ENCODE measurements around the gene MRM2.

MRM2 gene

DNA sequence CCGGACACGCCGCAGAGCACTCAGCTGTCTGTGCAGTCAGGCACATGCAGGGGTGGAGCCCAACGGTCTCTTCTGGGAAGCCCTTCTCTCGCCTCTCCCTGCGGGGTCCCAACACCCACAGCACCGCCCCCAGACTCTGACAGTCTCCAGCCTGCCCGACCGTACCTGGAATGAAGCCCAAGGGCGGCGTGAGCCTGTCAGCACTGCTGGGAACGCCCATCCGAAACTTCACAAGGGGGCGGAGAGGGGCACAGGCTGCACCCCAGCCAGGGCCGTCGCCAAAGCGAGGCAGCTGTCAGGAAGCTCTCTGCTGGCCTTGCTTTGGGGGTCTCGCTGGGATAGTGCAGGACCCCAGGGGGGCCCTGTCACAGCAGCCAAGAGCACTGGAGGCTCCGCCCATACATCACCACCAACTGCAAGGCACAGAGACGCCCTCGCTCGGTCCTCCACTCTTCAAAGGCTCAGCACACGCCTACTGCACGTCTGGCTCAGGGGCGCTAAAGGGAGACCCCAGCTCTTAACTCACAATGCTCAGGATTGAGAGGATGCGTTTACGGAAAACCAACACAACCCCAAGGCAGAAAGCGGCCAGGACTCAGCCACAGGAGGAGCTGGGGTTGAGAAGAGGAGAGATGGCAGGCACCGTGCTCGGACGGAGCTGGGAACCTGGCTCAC lies 40.2 kb downstream of the MRM2 start:
- no peak overlapping the region for H3K27ac ChIP-seq
- TF ChIP-seq, protein P1, sequence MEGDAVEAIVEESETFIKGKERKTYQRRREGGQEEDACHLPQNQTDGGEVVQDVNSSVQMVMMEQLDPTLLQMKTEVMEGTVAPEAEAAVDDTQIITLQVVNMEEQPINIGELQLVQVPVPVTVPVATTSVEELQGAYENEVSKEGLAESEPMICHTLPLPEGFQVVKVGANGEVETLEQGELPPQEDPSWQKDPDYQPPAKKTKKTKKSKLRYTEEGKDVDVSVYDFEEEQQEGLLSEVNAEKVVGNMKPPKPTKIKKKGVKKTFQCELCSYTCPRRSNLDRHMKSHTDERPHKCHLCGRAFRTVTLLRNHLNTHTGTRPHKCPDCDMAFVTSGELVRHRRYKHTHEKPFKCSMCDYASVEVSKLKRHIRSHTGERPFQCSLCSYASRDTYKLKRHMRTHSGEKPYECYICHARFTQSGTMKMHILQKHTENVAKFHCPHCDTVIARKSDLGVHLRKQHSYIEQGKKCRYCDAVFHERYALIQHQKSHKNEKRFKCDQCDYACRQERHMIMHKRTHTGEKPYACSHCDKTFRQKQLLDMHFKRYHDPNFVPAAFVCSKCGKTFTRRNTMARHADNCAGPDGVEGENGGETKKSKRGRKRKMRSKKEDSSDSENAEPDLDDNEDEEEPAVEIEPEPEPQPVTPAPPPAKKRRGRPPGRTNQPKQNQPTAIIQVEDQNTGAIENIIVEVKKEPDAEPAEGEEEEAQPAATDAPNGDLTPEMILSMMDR (conservative IDR thresholded peaks at IDR 0.05): no peak
- TF ChIP-seq ZFX (IDR thresholded peaks at IDR 0.05): no peak

DNA sequence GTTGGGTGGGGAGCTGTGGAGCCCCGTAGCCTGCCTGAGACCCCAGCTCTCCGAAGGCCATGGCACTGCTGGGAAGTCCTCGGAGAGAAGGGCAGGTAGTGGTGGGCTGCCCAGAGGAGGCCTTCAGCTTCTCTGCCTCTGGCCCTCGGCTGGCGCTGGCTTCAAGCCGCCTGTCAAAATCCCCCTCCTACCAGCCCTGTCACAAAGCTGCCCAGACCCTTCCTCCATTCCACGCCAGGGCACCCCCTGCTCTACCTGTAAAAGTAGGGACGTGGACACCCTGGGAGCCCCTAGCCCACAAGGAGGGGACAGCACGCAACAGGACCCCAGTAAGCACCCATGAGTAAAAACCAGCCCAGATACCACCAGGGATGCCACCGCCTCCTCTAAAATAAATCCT lies 40.9 kb downstream of the MRM2 start:
- H3K27ac ChIP-seq: no peak overlapping the region
- no peak for TF ChIP-seq ZFX (IDR thresholded peaks at IDR 0.05)
- TF ChIP-seq, protein P1 (conservative IDR thresholded peaks at IDR 0.05): no peak

DNA sequence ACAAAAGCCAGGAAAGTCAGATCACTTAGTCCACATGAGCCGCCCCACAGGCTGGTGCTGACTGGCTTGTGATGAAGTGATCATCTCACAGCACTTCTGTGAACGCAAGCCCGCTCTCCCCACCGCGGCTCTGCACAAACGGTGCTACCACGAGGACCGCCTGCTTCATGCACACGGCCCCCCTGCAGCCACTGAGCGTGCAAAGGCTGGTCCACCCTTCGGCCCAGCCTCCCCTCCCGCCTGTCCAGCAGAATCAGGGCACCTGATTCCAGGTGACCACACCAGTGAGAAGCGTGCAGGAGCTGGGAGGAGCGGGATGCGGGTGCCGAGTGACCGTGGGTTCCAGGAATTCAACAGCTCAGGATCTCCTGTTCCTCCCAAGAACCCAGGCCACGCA lies 41.4 kb downstream of the MRM2 start:
- no peak overlapping the region for H3K27ac ChIP-seq
- no peak for TF ChIP-seq ZFX (IDR thresholded peaks at IDR 0.05)
- TF ChIP-seq, protein P1 (conservative IDR thresholded peaks at IDR 0.05): no peak

DNA sequence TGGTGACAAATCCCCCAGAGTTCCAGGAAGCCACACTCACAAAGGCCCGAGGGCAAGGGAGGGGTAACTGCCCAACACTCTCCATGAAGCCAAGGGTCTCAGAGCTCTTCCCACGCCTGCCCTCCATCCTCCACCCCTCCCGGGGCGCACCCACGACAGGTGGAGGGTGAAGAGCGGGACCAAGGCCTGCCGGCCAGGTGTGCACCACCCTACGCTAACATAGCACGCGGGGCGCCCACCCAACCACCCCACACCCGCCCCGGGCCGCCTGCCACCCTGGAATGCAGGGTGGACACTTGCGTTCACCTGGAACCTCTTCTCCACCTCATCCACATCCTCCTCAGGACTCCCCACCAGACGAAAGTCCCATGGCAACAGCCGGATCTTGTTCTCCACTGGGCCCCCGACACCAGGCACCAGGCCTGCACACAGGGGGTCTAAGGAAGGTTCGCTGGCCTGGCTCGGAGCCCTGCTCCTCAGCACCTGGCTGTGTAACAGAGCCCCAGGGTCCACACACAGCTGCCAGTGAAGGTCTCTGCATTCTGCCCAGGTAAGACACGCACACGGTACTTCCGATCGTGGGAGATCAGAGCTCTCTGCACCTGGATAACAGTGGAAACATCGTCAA lies 41.9 kb downstream of the MRM2 start:
- no peak for TF ChIP-seq ZFX (IDR thresholded peaks at IDR 0.05)
- TF ChIP-seq, protein P1 (conservative IDR thresholded peaks at IDR 0.05): no peak
- H3K27ac ChIP-seq: no peak overlapping the region

DNA sequence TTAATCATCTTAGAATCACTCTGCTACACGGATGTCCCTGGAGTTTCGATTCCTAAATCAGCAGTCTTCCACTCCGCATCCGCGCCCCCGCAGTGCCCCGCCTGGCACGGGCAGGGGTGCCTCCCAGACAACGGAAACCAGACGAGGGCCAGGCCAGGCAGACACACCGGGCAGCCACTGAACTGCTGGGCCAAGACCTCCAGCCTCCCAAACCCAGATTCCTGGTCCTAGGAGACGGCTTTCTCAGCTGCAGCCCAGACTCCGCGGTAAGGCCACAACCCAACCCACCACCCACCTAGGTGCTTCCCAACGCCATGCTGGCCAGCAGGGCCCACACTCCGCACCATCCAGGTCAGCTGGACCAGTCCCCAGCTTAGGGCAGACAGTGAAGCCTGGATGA lies 42.5 kb downstream of the MRM2 start:
- TF ChIP-seq ZFX (IDR thresholded peaks at IDR 0.05): no peak
- TF ChIP-seq, protein P1 (conservative IDR thresholded peaks at IDR 0.05): no peak

DNA sequence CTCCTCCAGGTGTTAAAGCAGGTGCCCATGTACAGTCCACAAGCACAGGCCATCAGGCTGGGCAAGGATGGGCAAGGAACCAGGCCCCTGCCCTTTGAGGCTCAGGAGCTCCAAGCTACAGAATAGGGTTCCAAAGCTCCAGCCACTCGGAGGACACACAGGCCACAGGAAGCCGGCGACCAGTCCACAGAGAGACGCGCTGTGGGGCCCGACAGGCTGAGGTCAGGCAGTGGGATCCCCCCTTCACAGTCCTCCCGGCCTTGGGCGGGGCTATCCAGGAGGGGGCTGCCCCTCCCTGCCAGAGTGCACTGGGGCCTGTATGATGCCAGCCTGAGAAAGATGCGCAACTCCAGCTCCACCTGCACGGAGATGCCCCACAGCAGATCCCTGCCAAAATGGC lies 43.2 kb downstream of the MRM2 start:
- no peak overlapping the region for H3K27ac ChIP-seq
- TF ChIP-seq, protein P1 (conservative IDR thresholded peaks at IDR 0.05): no peak
- no peak for TF ChIP-seq ZFX (IDR thresholded peaks at IDR 0.05)

More for the DNA sequence above, 42.5 kb downstream of the MRM2 start:
- H3K27ac ChIP-seq: no peak overlapping the region

DNA sequence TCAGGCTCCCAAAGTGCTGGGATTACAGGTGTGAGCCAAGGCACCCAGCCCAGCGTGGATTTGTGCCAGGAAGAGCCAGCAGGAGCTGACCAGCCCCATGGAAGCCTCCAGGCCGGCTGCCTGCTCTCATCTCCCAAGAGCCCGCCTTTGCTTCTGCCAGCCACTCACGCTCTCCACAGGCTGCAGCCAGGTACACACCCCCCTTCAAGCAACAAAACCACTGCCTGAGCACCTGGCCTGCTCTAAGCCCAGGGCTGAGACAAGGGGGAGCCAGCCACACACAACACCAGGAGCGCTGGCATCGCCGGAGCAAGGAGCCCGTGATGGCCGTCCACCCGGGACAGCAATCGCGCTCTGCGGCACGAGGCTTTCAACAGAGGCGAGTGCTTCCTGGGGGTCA lies 43.8 kb downstream of the MRM2 start:
- no peak for TF ChIP-seq ZFX (IDR thresholded peaks at IDR 0.05)
- TF ChIP-seq, protein P1 (conservative IDR thresholded peaks at IDR 0.05): no peak
- H3K27ac ChIP-seq: no peak overlapping the region

Measured in C4-2B (cell line).